Hepatocyte (in vitro differentiated cells): ENCODE measurements around the gene MYL5.

ENCODE experiments used
- CTCF ChIP-seq: fragments of 200-600 bp; sonication (generic); IDR thresholded peaks from 2 replicates; pipeline ENCODE4 v1.5.1; 2016; ENCODE audit warnings: antibody characterized with exemption, mild to moderate bottlenecking; ENCODE audit not compliant: poor library complexity
- EZH2 ChIP-seq: fragments of 200-600 bp; sonication (generic); IDR thresholded peaks from 2 replicates; pipeline ENCODE4 v1.6.1; 2016; ENCODE audit warnings: antibody characterized with exemption, mild to moderate bottlenecking, borderline replicate concordance
- EZH2phosphoT487 ChIP-seq: fragments of 200-600 bp; sonication (generic); IDR thresholded peaks from one replicate; pipeline ENCODE4 v1.6.1; 2018; ENCODE audit warnings: antibody characterized with exemption, mild to moderate bottlenecking, low read depth, moderate library complexity; ENCODE audit not compliant: unreplicated experiment, severe bottlenecking

- TF ChIP-seq EZH2 (no peak), CTCF (no peak), EZH2phosphoT487 (no peak)
Measured at GRCh38 chr4:658681-659667, 15.4 kb upstream of the MYL5 start.
